H1 (cell line): ENCODE results near the gene UBN1. TPM values are rescaled to one million over a fixed set of nuclear protein-coding genes. Genes with fewer than 3 reads are reported as not detected.

Source experiments
- CTCF ChIA-PET: fragments of 300-600 bp; sonication (Branson Sonifier 250); formaldehyde crosslinking; loops from one replicate; lab custom pipeline; 2021; ENCODE audit not compliant: partially characterized antibody; lab: Charles Lee
- POLR2A ChIA-PET: fragments of 300-600 bp; sonication (Branson Sonifier 250); formaldehyde crosslinking; loops from one replicate; lab custom pipeline; 2021; ENCODE audit warnings: inconsistent platforms; ENCODE audit not compliant: partially characterized antibody; lab: Charles Lee
- DNase-seq, 2 experiments: peaks; one replicate each; pipeline versions ENCODE4 v3.0.0 to v3.0.0-alpha.2; 2010 to 2022; ENCODE audit warnings: low spot score in 2 of 2, low read depth in 1 of 2, mixed read lengths in 1 of 2
- FAIRE-seq: peaks from 2 replicates; lab custom pipeline; 2011; peaks lifted over from hg19 to GRCh38; lab: Jason Lieb, UNC
- H2AFZ ChIP-seq: 2 replicates; pipeline ENCODE4 v1.8.1; 2012; ENCODE audit warnings: low read length, inconsistent platforms
- H2AK5ac ChIP-seq: 2 replicates; pipeline ENCODE4 v1.6.1; 2013; ENCODE audit warnings: low read depth, low read length
- H2BK120ac ChIP-seq: replicated peaks from 2 replicates; pipeline ENCODE3; 2013; ENCODE audit warnings: low read depth, low read length, inconsistent platforms
- H2BK12ac ChIP-seq: 2 replicates; pipeline ENCODE4 v1.6.1; 2013; ENCODE audit warnings: low read depth, low read length
- H2BK15ac ChIP-seq: 2 replicates; pipeline ENCODE4 v1.6.1; 2013; ENCODE audit warnings: low read length
- H2BK20ac ChIP-seq: 2 replicates; pipeline ENCODE4 v1.6.1; 2013; ENCODE audit warnings: low read length
- H2BK5ac ChIP-seq: 2 replicates; pipeline ENCODE4 v1.6.1; 2013; ENCODE audit warnings: low read depth, low read length
- H3K14ac ChIP-seq: 2 replicates; pipeline ENCODE4 v1.6.1; 2013; ENCODE audit warnings: inconsistent platforms; ENCODE audit not compliant: insufficient read length
- H3K18ac ChIP-seq: 2 replicates; pipeline ENCODE4 v1.6.1; 2013; ENCODE audit warnings: low read length; ENCODE audit errors: extremely low read depth
- H3K23ac ChIP-seq: 2 replicates; pipeline ENCODE4 v1.6.1; 2013; ENCODE audit warnings: inconsistent platforms; ENCODE audit not compliant: insufficient read length
- H3K23me2 ChIP-seq: 2 replicates; pipeline ENCODE4 v1.6.1; 2013; ENCODE audit warnings: low read depth, low read length
- H3K27ac ChIP-seq: 2 replicates; pipeline ENCODE4 v1.6.1; 2011; ENCODE audit warnings: low read depth, low read length, inconsistent platforms
- H3K27me3 ChIP-seq, 4 experiments: replicated peaks in 1 of 4; 1 replicate in 1 of 4; 2 replicates in 3 of 4; pipeline versions ENCODE4 v1.6.1 to v1.8.1; 2011 to 2013; ENCODE audit warnings: low read length in 3 of 4, mild to moderate bottlenecking in 3 of 4, inconsistent platforms in 2 of 4, mixed read lengths in 2 of 4, moderate library complexity in 1 of 4; ENCODE audit not compliant: control insufficient read depth in 3 of 4, insufficient read depth in 3 of 4; ENCODE audit errors: extremely low read depth in 1 of 4
- H3K36me3 ChIP-seq, 4 experiments: 2 replicates each; pipeline versions ENCODE4 v1.6.1 to v1.8.1; 2011 to 2013; ENCODE audit warnings: mild to moderate bottlenecking in 4 of 4, low read length in 3 of 4, moderate library complexity in 2 of 4, control low read depth in 1 of 4, inconsistent platforms in 1 of 4; ENCODE audit not compliant: insufficient read depth in 4 of 4, control insufficient read depth in 2 of 4
- H3K4ac ChIP-seq: replicated peaks from 2 replicates; pipeline ENCODE3; 2013; ENCODE audit warnings: low read length, low read depth, mixed read lengths, inconsistent platforms; ENCODE audit not compliant: insufficient read length
- H3K4me1 ChIP-seq, 4 experiments: replicated peaks in 1 of 4; 1 replicate in 1 of 4; 2 replicates in 3 of 4; pipeline versions ENCODE4 v1.6.1 to v1.8.1; 2011 to 2013; ENCODE audit warnings: low read length in 3 of 4, inconsistent platforms in 2 of 4, mixed read lengths in 1 of 4; ENCODE audit not compliant: insufficient read depth in 4 of 4, control insufficient read depth in 3 of 4
- H3K4me2 ChIP-seq, 2 experiments: 2 replicates each; pipeline versions ENCODE4 v1.6.1 to v1.8.1; 2011 to 2013; ENCODE audit warnings: low read depth in 2 of 2, low read length in 2 of 2, control low read depth in 1 of 2, inconsistent platforms in 1 of 2, mild to moderate bottlenecking in 1 of 2; ENCODE audit not compliant: insufficient read depth in 1 of 2
- H3K4me3 ChIP-seq, 4 experiments: fragments of 200-600, 300-600 bp in 1 of 4; sonication (generic), shearing (Covaris generic), sonication (Bioruptor Twin) in 1 of 4; 2 replicates each; pipeline versions ENCODE4 v1.5.1 to v1.8.1; 2011 to 2016; ENCODE audit warnings: low read length in 4 of 4, low read depth in 3 of 4, control low read depth in 2 of 4, inconsistent platforms in 2 of 4, mild to moderate bottlenecking in 2 of 4, mixed read lengths in 1 of 4, moderate library complexity in 1 of 4; ENCODE audit not compliant: insufficient read depth in 2 of 4; ENCODE audit errors: extremely low read depth in 1 of 4
- H3K56ac ChIP-seq: replicated peaks from 2 replicates; pipeline ENCODE3; 2013; ENCODE audit warnings: low read depth, mild to moderate bottlenecking, mixed read lengths, low read length, inconsistent platforms; ENCODE audit not compliant: insufficient read length
- H3K79me1 ChIP-seq: 2 replicates; pipeline ENCODE4 v1.6.1; 2013; ENCODE audit warnings: low read depth, low read length, control low read depth
- H3K79me2 ChIP-seq, 2 experiments: 2 replicates each; pipeline versions ENCODE4 v1.6.1 to v1.8.1; 2012 to 2013; ENCODE audit warnings: low read length in 2 of 2, mild to moderate bottlenecking in 2 of 2, inconsistent platforms in 1 of 2; ENCODE audit not compliant: insufficient read depth in 2 of 2, control insufficient read depth in 1 of 2
- H3K9ac ChIP-seq, 4 experiments: replicated peaks in 1 of 4; 1 replicate in 1 of 4; 2 replicates in 3 of 4; pipeline versions ENCODE4 v1.6.1 to v1.8.1; 2011 to 2013; ENCODE audit warnings: low read depth in 3 of 4, low read length in 3 of 4, control low read depth in 2 of 4, mild to moderate bottlenecking in 2 of 4, moderate library complexity in 2 of 4, inconsistent platforms in 1 of 4; ENCODE audit errors: extremely low read depth in 1 of 4
- H3K9me3 ChIP-seq, 2 experiments: 2 replicates each; pipeline versions ENCODE4 v1.6.1 to v1.8.1; 2012 to 2013; ENCODE audit warnings: mild to moderate bottlenecking in 2 of 2, moderate library complexity in 2 of 2, control low read depth in 1 of 2, inconsistent platforms in 1 of 2, low read depth in 1 of 2, low read length in 1 of 2, mixed read lengths in 1 of 2; ENCODE audit not compliant: insufficient read depth in 2 of 2
- H4K20me1 ChIP-seq, 2 experiments: replicated peaks in 1 of 2; 2 replicates each; pipeline versions ENCODE3 to v1.8.1; 2011 to 2013; ENCODE audit warnings: inconsistent platforms in 2 of 2, low read length in 2 of 2, mild to moderate bottlenecking in 1 of 2; ENCODE audit not compliant: insufficient read depth in 2 of 2, control insufficient read depth in 1 of 2
- H4K5ac ChIP-seq: 2 replicates; pipeline ENCODE4 v1.6.1; 2013; ENCODE audit warnings: low read length, low read depth, mixed read lengths, inconsistent platforms; ENCODE audit not compliant: insufficient read length
- H4K8ac ChIP-seq: 2 replicates; pipeline ENCODE4 v1.8.0; 2013; ENCODE audit warnings: mild to moderate bottlenecking, moderate library complexity, low read length, inconsistent platforms; ENCODE audit not compliant: insufficient read depth; ENCODE audit errors: extremely low read depth
- H4K91ac ChIP-seq: replicated peaks from 2 replicates; pipeline ENCODE3; 2013; ENCODE audit warnings: low read length, mixed read lengths, inconsistent platforms; ENCODE audit not compliant: insufficient read length
- EZH2 ChIP-seq: fragments of 200-600 bp; sonication (generic); IDR thresholded peaks from 2 replicates; pipeline ENCODE4 v1.7.1; 2012; ENCODE audit warnings: low read depth, mild to moderate bottlenecking, moderate library complexity, low read length, inconsistent platforms; ENCODE audit not compliant: severe bottlenecking
- FOSL1 ChIP-seq: IDR thresholded peaks from 2 replicates; pipeline ENCODE4 v1.6.1; 2011; ENCODE audit warnings: mild to moderate bottlenecking, low read depth, low read length, moderate library complexity; ENCODE audit not compliant: insufficient read depth
- SAP30 ChIP-seq: fragments of 300-600 bp; sonication (generic); IDR thresholded peaks from 2 replicates; pipeline ENCODE4 v1.7.1; 2012; ENCODE audit warnings: low read length, moderate library complexity, mild to moderate bottlenecking, inconsistent platforms; ENCODE audit not compliant: insufficient read depth, insufficient replicate concordance
- SRF ChIP-seq: IDR thresholded peaks from 2 replicates; pipeline ENCODE4 v1.6.1; 2011; ENCODE audit warnings: mild to moderate bottlenecking, low read depth, low read length, moderate library complexity
- TCF12 ChIP-seq: IDR thresholded peaks from 2 replicates; pipeline ENCODE4 v1.6.1; 2011; ENCODE audit warnings: low read depth, mild to moderate bottlenecking, low read length
- WGBS, 2 experiments: shearing (Covaris generic) in 1 of 2; methylation state at CpG; one replicate each; pipeline versions ENCODE4 v1.1.6 to v1.1.7; 2013 to 2015; ENCODE audit warnings: low lambda C conversion rate in 2 of 2, mixed read lengths in 2 of 2, inconsistent platforms in 1 of 2, low coverage in 1 of 2, missing lambda C conversion rate in 1 of 2; ENCODE audit not compliant: insufficient replicate concordance in 2 of 2, insufficient coverage in 1 of 2, insufficient read length in 1 of 2; ENCODE audit errors: extremely low coverage in 1 of 2, missing lambda C conversion rate in 1 of 2; 5-methylcytosine and 5-hydroxymethylcytosine counted together
- polyA plus RNA-seq, 7 experiments: library from polyadenylated mRNA; depleted of rRNA in 3 of 7; stranded (reverse) in 5 of 7; unstranded in 2 of 7; fragments of >200 nt in 5 of 7; fragments of 200-250 nt in 2 of 7; gene quantifications; 1 replicate in 5 of 7; 2 replicates in 1 of 7; 4 replicates in 1 of 7; pipeline versions ENCODE4 v1.2.1 to v1.2.3, GENCODE V29; 2011 to 2013; ENCODE audit warnings: missing spikeins in 2 of 7, mixed read lengths in 2 of 7
- total RNA-seq: library from RNA; stranded (reverse); fragmentation: NEBNext Ultra II Directional; extraction: Animal tissue kit (Norgen Biotek cat#: 25700); gene quantifications from 2 replicates; pipeline ENCODE4 v1.2.1, GENCODE V29; 2021

UBN1 gene
- total and polyA plus RNA-seq, 2 of the 8 experiments (the other 6 are each of a cell fraction or from before 2014, with no cell fraction given), result 16.2 to 37.0 TPM

GRCh38 chr16:4806280-4806679 lies 41.0 kb upstream of the UBN1 start:
- Histone ChIP-seq H3K14ac (no peak overlapping the region), H3K4me3 (no peak overlapping the region), H3K9ac (no peak overlapping the region), H2BK15ac (no peak overlapping the region), H3K36me3 (peaks cover 3 to 35% (median 14%) of the 10 kb centered on the region in 4 experiments; a peak in 7 of 8 replicates), H4K5ac (no peak overlapping the region), H3K23me2 (peaks cover 6% of the 10 kb centered on the region; the same call in 1 of the 2 replicates), H3K56ac (no peak overlapping the region), H2BK12ac (no peak overlapping the region), H2BK20ac (no peak overlapping the region), H3K4ac (no peak overlapping the region), H2BK5ac (no peak overlapping the region), H2BK120ac (no peak overlapping the region), H2AFZ (no peak overlapping the region), H3K27ac (no peak overlapping the region), H3K79me2 (no peaks in the 10 kb centered on the region), H3K18ac (no peak overlapping the region), H3K4me2 (no peak overlapping the region), H3K79me1 (no peaks in the 10 kb centered on the region), H3K27me3 (no peaks in the 10 kb centered on the region), H4K8ac (no peak overlapping the region), H3K4me1 (peaks cover 0 to 6% (median 2%) of the 10 kb centered on the region in 4 experiments; a peak in 4 of 7 replicates), H3K23ac (no peak overlapping the region), H4K20me1 (peaks cover 0 to 5% of the 10 kb centered on the region in 2 experiments), H4K91ac (no peak overlapping the region), H3K9me3 (no peaks in the 10 kb centered on the region), H2AK5ac (no peak overlapping the region)
- DNase-seq, result no peak
- TF ChIP-seq SRF, result no peak
- TF ChIP-seq SAP30, result no peak
- no peak for TF ChIP-seq TCF12
- TF ChIP-seq FOSL1, result no peak
- TF ChIP-seq EZH2, result no peak
- ChIA-PET CTCF (interaction anchor here (0.6 to 1.4 kb wide), 5 partner anchors 11 to 150 kb away, joined by 3 to 5 read pairs (median 3); no protein-coding TSS in a partner anchor), POLR2A (no interaction called here)
- 92% methylated on average over 6 of the region's 6 CpGs; no CpG with 5 or more reads in 1 of the 2 experiments for WGBS, 2 experiments
- no peak for FAIRE-seq
